ENCODE results near the gene IQCK.

GRCh38 chr16:19812986-19813385, 94.9 kb downstream of the IQCK start:
- TF ChIP-seq, protein P1, sequence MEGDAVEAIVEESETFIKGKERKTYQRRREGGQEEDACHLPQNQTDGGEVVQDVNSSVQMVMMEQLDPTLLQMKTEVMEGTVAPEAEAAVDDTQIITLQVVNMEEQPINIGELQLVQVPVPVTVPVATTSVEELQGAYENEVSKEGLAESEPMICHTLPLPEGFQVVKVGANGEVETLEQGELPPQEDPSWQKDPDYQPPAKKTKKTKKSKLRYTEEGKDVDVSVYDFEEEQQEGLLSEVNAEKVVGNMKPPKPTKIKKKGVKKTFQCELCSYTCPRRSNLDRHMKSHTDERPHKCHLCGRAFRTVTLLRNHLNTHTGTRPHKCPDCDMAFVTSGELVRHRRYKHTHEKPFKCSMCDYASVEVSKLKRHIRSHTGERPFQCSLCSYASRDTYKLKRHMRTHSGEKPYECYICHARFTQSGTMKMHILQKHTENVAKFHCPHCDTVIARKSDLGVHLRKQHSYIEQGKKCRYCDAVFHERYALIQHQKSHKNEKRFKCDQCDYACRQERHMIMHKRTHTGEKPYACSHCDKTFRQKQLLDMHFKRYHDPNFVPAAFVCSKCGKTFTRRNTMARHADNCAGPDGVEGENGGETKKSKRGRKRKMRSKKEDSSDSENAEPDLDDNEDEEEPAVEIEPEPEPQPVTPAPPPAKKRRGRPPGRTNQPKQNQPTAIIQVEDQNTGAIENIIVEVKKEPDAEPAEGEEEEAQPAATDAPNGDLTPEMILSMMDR (IDR thresholded peaks at IDR 0.05): no peak
- no peak for TF ChIP-seq POLR2A (IDR thresholded peaks at IDR 0.05)

Data from heart left ventricle (tissue), 13 donors.